HG03103 (cell line): ENCODE measurements around the gene PDK1.

Experiments
- ATAC-seq: cut with Tn5 transposase; IDR thresholded peaks from one replicate; pipeline ENCODE4 v1.9.1; 2021; ENCODE audit warnings: low read depth; ENCODE audit not compliant: unreplicated experiment

Gene PDK1

DNA sequence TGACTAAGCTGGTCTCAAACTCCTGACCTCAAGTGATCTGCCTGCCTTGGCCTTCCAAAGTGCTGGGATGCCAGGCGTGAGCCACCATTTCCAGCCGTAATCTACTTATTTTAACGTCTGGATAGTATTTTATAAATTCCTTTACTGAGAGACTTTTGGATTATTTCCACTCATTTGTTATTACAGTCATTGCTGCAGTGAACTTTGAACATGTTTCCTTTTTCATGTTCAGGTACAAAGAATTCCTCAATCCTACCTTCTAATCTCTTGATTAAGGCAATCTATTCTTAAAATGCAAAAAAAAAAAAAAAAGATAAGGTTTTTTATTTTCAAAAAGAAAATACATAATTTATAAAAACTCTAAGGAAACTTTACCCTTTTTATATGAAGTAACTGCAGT is 78.6 kb downstream of the PDK1 start:
- ATAC-seq: no peak

DNA sequence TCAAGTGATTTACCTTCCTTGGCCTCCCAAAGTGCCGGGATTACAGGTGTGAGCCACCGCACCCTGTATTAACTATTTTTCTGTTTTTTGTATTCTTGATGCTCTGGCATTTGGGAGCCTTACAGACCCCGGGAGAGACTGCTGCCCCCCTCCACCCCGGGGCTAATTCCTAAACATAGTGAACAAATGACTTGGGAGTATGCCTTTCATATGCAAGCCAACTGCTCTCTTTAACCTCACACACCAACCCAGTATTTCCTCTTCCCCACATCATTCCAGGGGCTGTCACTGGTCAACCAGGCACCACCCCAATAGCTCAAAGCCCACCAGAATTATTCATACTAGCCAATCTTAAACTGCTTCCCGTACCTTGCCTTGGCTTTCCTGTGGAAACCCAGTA is 79.7 kb downstream of the PDK1 start:
- no peak for ATAC-seq

DNA sequence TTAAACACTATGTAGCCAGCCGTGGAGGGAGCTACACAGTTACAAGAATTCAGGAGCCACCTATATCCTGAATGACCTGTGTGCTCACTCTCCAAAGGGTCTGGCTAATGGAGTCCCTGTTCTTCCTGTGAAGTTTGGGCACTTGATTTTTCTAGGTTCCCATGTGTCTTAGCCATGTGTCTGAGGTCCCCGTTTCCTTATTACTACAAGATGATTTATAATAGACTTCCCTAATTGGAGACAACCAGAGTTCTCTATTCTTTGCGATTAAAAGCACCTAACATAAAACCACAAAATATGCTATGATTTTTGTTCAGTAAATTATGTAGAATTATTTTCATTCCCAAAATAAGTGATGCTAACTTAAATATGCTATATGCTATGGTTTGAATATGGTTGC is 83.4 kb downstream of the PDK1 start:
- ATAC-seq: no peak

DNA sequence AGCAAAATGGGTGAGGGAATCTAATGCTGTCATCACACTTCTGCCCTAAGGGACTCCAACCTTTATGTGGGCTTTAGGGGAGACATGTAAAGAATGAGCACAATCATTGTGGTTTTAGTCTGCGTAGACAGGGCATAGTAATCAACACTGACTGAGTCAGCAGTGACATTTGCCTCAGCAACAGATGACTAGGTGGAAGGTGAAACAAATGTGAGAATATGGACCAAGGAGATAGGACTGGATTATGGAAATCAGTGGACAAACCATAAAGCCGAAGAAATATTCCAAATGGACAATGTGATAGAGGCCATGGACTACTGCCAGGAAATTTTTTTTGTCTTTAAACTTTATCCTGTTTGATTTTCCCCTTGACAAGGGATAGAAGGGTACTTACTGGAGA is 83.9 kb downstream of the PDK1 start:
- ATAC-seq: no peak

DNA sequence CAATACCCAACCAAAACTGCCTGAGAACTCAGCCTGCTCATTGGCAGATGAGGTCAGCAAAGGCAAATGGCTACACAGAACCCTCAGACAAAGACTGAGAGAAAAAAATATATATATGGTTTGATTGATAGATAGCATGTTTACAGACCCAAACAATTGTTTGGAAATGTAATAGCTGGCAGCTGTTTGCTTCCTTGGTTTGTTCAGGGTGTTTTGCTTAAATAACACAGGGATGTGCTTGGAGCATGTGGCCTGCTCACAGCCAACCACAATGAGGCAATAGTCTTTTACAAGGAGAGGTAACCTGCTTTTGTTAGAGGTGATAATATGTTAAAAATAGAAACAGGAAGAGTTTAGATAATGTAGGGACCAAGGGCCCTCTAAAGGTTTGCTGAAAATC is 84.5 kb downstream of the PDK1 start:
- no peak for ATAC-seq

DNA sequence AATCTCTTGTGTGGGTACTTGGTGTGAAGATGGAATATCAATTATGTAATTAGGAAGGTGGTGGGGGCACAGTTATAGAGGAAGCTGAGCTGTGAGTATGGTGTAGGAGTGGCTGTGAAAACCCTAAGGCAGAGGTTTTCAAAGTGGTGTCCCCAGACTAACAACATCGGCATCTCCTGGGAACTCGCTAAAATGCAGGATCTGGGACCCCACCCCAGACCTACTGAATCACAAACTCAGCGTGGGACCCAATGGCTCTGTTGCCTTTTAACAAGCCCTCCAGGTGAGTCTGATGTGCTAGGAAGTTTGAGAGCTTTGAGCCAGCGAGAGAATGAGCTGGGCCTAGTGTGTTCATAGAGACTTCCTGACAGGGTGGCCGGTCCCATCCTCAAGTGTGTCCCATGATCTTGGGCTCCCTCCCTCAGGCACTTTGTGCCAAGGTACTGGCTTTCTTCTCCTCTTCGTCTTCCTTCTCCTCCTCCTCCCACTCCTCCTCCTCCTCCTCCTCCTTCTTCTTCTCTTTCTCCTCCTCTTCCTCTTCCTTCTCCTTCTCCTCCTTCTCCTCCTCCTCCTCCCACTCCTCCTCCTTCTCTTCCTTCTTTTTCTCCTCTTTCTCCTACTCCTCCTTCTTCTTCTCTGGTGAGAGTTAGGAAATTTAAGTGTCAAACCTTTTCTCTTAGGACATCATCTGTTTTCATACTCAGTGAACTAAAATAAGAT is 86.6 kb downstream of the PDK1 start:
- no peak for ATAC-seq

DNA sequence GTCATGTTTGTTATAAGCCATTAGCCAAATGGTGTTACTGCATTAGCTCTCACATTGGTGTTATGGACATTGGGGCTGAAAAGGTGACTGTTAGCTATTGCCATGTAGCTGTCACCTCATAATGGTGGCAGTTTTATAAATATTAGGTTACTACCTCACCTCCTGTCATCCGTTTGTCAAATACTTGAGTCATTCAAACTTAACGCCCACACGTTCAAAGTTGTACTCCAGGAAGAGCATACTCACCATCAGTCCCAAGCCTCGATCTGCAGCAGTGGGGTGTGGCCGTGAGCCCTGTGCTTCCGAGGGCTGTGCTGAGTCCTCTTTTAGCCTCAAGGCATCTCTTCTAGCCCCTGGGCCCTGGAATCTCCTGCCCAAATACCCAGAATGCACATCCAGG is 87.3 kb downstream of the PDK1 start:
- no peak for ATAC-seq

DNA sequence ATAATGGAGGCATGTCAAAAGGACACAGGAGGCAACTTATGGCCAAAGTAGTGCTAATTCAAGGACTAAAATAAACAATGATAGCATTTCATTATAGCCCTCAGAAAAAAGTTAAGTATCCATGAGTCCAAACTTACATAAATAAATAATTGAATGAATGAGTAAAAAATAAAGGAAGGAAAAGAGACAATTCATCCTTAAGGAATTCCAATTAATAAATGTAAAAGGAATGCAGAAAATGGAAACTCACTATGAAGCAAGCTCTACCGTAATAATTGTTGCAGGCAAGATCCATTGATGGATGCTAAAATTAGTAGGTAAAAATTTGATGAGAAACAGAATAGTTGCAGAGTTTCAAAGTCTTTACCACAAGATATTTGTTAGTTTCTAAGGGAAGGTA is 91.5 kb downstream of the PDK1 start:
- ATAC-seq: no peak

DNA sequence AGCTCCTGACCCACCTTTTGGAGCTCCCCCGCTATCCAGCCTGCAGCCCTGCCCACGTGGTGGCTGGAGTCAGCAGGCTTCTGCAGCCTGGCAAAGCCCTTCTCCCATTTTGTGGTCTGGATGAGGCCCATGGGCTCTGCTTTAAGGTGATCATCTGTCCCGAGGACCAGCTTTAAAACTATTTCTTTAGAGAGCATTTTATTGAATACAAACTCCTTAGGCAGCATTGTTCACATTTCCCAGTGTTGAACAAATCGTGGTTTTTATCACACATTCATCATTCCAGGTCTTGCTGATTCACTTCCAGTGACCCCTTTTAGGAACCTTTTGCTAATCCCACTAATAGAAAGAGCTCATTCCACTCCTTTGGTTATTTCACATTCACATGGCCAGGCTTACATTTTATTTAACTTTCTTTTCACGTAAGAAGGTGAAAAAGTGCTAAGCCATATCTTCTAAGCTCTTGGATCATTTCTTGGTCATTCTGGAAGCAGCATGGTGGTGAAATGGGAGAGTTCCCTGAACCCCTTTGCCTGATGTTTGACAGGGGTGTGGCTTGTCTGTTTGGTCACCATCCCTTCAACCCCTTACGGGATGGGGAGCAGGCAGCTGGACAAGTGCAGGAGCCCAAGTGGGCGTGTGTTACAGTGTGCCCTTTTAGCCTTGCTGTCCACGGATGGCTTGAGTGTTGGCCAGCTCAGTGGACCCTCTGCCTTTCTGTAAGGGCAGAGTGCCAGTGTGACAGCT is 99.4 kb downstream of the PDK1 start:
- no peak for ATAC-seq

DNA sequence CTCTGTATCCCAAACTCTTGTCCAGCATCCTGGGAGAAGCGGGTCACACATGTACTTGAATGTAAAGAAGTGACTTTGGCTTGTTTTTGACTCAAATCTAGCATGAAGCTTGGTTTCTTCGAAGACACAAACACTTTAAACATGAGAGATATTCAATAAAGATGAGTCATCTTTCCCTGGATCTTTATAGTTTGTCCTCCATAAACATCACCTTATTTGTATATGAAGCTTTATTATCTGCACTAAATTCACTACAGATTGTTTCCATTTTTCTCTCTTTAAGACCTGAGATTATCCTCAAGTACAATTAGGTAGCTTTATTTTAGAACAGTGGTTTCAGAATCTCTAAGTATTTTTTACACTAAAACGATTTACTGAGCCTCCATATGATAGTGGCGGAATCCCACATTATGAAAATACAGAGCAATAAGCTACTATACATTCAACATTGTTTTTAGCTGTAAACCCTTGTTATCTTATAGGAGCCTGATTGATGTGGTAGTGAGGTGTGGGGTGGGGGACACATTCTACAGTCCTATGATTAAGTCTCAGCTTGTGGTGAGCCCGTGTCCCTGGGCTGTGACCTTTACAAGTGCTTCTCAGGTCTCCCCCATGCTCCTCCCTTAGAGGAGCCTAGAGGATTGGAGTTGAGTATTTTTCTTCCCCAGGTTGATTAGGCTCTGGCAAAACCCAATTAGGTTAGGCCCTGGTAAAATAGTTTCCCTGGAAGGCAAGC is 100.1 kb downstream of the PDK1 start:
- ATAC-seq: no peak
